OCI-LY1 (cell line): ENCODE results near the gene NYAP1.
A peak's percentile ranks its signal among the peaks of the same experiment; 100 is the strongest.
"Not testable (repeated sequence)": the region's sequence is repeated elsewhere in the genome, so short reads cannot be mapped to it uniquely, and the experiment has no call there.

Source experiments
- H2AFZ ChIP-seq: fragments of 200-600 bp; sonication (generic), shearing (Covaris generic); 2 replicates; pipeline ENCODE4 v1.6.0; 2014; ENCODE audit warnings: antibody characterized with exemption, mild to moderate bottlenecking, low read length
- H3F3A ChIP-seq: fragments of 200-600 bp; sonication (generic), shearing (Covaris generic); 2 replicates; pipeline ENCODE4 v1.6.0; 2014; ENCODE audit warnings: mild to moderate bottlenecking, antibody characterized with exemption, low read length, moderate library complexity; ENCODE audit not compliant: insufficient read depth
- H3K27ac ChIP-seq: fragments of 200-600 bp; sonication (generic); 2 replicates; pipeline ENCODE4 v1.5.1; 2014; ENCODE audit warnings: low read length, mixed run types, mild to moderate bottlenecking, low read depth; ENCODE audit not compliant: poor library complexity, severe bottlenecking
- H3K27me3 ChIP-seq: fragments of 200-600 bp; sonication (generic); 2 replicates; pipeline ENCODE4 v1.6.0; 2014; ENCODE audit warnings: antibody characterized with exemption, mild to moderate bottlenecking, low read length, moderate library complexity; ENCODE audit not compliant: insufficient read depth
- H3K36me3 ChIP-seq: fragments of 200-600 bp; sonication (generic); 2 replicates; pipeline ENCODE4 v1.6.1; 2014; ENCODE audit warnings: mild to moderate bottlenecking, antibody characterized with exemption, low read length, moderate library complexity, mixed read lengths; ENCODE audit not compliant: insufficient read depth
- H3K4me1 ChIP-seq: fragments of 200-600 bp; sonication (generic); 2 replicates; pipeline ENCODE4 v1.5.1; 2014; ENCODE audit warnings: mild to moderate bottlenecking, low read length, moderate library complexity; ENCODE audit not compliant: insufficient read depth, severe bottlenecking
- H3K4me2 ChIP-seq: fragments of 200-600 bp; sonication (generic), shearing (Covaris generic); 2 replicates; pipeline ENCODE4 v1.6.1; 2014; ENCODE audit warnings: low read length
- H3K4me3 ChIP-seq: fragments of 200-600 bp; sonication (generic); 2 replicates; pipeline ENCODE4 v1.5.1; 2014; ENCODE audit warnings: low read length, low read depth, mild to moderate bottlenecking, mixed read lengths; ENCODE audit not compliant: poor library complexity, severe bottlenecking
- H3K79me2 ChIP-seq: fragments of 200-600 bp; shearing (Covaris generic); 2 replicates; pipeline ENCODE4 v1.6.1; 2016; ENCODE audit warnings: mixed run types, low read length, mixed read lengths; ENCODE audit not compliant: insufficient read depth
- H3K9ac ChIP-seq: fragments of 200-600 bp; sonication (generic), shearing (Covaris generic); 2 replicates; pipeline ENCODE4 v1.6.1; 2014; ENCODE audit warnings: mild to moderate bottlenecking, low read length, mixed read lengths
- H3K9me2 ChIP-seq: fragments of 200-600 bp; sonication (generic), shearing (Covaris generic); 2 replicates; pipeline ENCODE4 v1.6.1; 2014; ENCODE audit warnings: low read depth, mild to moderate bottlenecking, low read length, mixed read lengths
- H3K9me3 ChIP-seq: fragments of 200-600 bp; shearing (Covaris generic); 2 replicates; pipeline ENCODE4 v1.6.1; 2014; ENCODE audit warnings: low read length, mixed read lengths
- H4K20me1 ChIP-seq: fragments of 200-600 bp; sonication (generic), shearing (Covaris generic); 2 replicates; pipeline ENCODE4 v1.6.0; 2016; ENCODE audit warnings: mild to moderate bottlenecking, low read length; ENCODE audit not compliant: insufficient read depth
- CTCF ChIP-seq: fragments of 200-600 bp; sonication (generic), shearing (Covaris generic); IDR thresholded peaks from 2 replicates; pipeline ENCODE4 v1.5.1; 2017; ENCODE audit warnings: mild to moderate bottlenecking, antibody characterized with exemption, low read length, moderate library complexity, mixed read lengths
- EZH2 ChIP-seq: fragments of 200-600 bp; sonication (generic), shearing (Covaris generic); IDR thresholded peaks from 2 replicates; pipeline ENCODE4 v1.8.0; 2017; ENCODE audit warnings: borderline replicate concordance, mixed run types, mild to moderate bottlenecking, antibody characterized with exemption, low read length, moderate library complexity, mixed read lengths

Gene NYAP1

GRCh38 chr7:100435401-100436304, 48.1 kb upstream of the NYAP1 start:
- no peaks in the 10 kb centered on the region for H3K9me3 ChIP-seq
- H3F3A ChIP-seq, result 0 out of 2 replicates have a peak, but pooled peaks cover 9% of the 10 kb centered on the region
- peaks cover 52% of the 10 kb centered on the region for H3K36me3 ChIP-seq
- peak overlapping the region; percentile 84 for H3K4me3 ChIP-seq
- no peaks in the 10 kb centered on the region for H4K20me1 ChIP-seq
- peak overlapping the region; percentile 92 for H3K27ac ChIP-seq
- H3K9me2 ChIP-seq, result no peaks in the 10 kb centered on the region
- peak overlapping the region; percentile 93 for H3K4me2 ChIP-seq
- H3K27me3 ChIP-seq, result no peaks in the 10 kb centered on the region
- H3K9ac ChIP-seq, result peak overlapping the region; percentile 91
- H3K79me2 ChIP-seq, result peaks cover 6% of the 10 kb centered on the region; the same call in 1 of the 2 replicates
- H3K4me1 ChIP-seq, result peaks cover 55% of the 10 kb centered on the region
- TF ChIP-seq CTCF (no peak), EZH2 (no peak)
- H2AFZ ChIP-seq, result no peak overlapping the region

- peak overlapping the region; percentile 84 for H3K4me3 ChIP-seq
- peak overlapping the region; percentile 93; the same call in 1 of the 2 replicates for H3K4me2 ChIP-seq
- peaks cover 37% of the 10 kb centered on the region for H3K4me1 ChIP-seq
- H3K36me3 ChIP-seq, result peaks cover 34% of the 10 kb centered on the region
- peak overlapping the region; percentile 65 for H3K27ac ChIP-seq
- 0 out of 2 replicates have a peak, but pooled peaks cover 5% of the 10 kb centered on the region for H3F3A ChIP-seq
- H3K9ac ChIP-seq, result peak overlapping the region; percentile 65; the same call in 1 of the 2 replicates
- TF ChIP-seq CTCF (no peak), EZH2 (no peak)
- H2AFZ ChIP-seq, result no peak overlapping the region
- H3K79me2 ChIP-seq, result peaks cover 6% of the 10 kb centered on the region; the same call in 1 of the 2 replicates
- H3K9me2 ChIP-seq, result no peaks in the 10 kb centered on the region
- no peaks in the 10 kb centered on the region for H3K27me3 ChIP-seq
- H3K9me3 ChIP-seq, result no peaks in the 10 kb centered on the region
- H4K20me1 ChIP-seq, result no peaks in the 10 kb centered on the region
These were observed 46.3 kb upstream of the NYAP1 start for GRCh38 chr7:100437150-100438100.

GRCh38 chr7:100438172-100438571, 45.6 kb upstream of the NYAP1 start:
- Histone ChIP-seq H3K9ac (no peak overlapping the region), H3K4me2 (no peak overlapping the region), H3K4me1 (peaks cover 29% of the 10 kb centered on the region), H3K9me2 (no peaks in the 10 kb centered on the region), H3K79me2 (peaks cover 6% of the 10 kb centered on the region; the same call in 1 of the 2 replicates), H3K4me3 (no peak overlapping the region), H2AFZ (no peak overlapping the region), H3K27ac (no peak overlapping the region), H3K36me3 (peaks cover 27% of the 10 kb centered on the region), H3K27me3 (no peaks in the 10 kb centered on the region), H4K20me1 (no peaks in the 10 kb centered on the region), H3K9me3 (no peaks in the 10 kb centered on the region), H3F3A (0 out of 2 replicates have a peak, but pooled peaks cover 4% of the 10 kb centered on the region)
- TF ChIP-seq CTCF (no peak), EZH2 (no peak)

GRCh38 chr7:100438731-100439130, 45.0 kb upstream of the NYAP1 start:
- H2AFZ ChIP-seq, result not testable (repeated sequence)

More at GRCh38 chr7:100438731-100439130, 45.0 kb upstream of the NYAP1 start:
- H3K27me3 ChIP-seq, H3F3A ChIP-seq, H4K20me1 ChIP-seq, H3K9me3 ChIP-seq, H3K4me2 ChIP-seq, H3K4me3 ChIP-seq, H3K27ac ChIP-seq, H3K9me2 ChIP-seq, H3K9ac ChIP-seq, H3K79me2 ChIP-seq: not testable (repeated sequence)
- Histone ChIP-seq H3K4me1 (peaks cover 24% of the 10 kb centered on the region), H3K36me3 (peaks cover 21% of the 10 kb centered on the region)
